Nephron (organoid): ENCODE results near the gene DNAJC3.
"Not testable (repeated sequence)": the region's sequence is repeated elsewhere in the genome, so short reads cannot be mapped to it uniquely, and the experiment has no call there.

Source experiments
- H3K27ac Mint-ChIP-seq, 3 experiments: 2 replicates each; pipeline ENCODE4 v1.8.0; 2020; ENCODE audit warnings: mixed read lengths in 3 of 3, mild to moderate bottlenecking in 2 of 3, moderate library complexity in 1 of 3
- H3K27me3 Mint-ChIP-seq: 2 replicates; pipeline ENCODE4 v1.8.0; 2021; ENCODE audit warnings: low read depth, mild to moderate bottlenecking, moderate library complexity, mixed read lengths
- H3K36me3 Mint-ChIP-seq: 2 replicates; pipeline ENCODE4 v1.8.0; 2020; ENCODE audit warnings: low read depth, mixed read lengths
- H3K4me1 Mint-ChIP-seq: 2 replicates; pipeline ENCODE4 v1.8.0; 2020; ENCODE audit warnings: mixed read lengths
- H3K4me3 Mint-ChIP-seq, 3 experiments: 2 replicates each; pipeline ENCODE4 v1.8.0; 2020; ENCODE audit warnings: mild to moderate bottlenecking in 3 of 3, mixed read lengths in 3 of 3, moderate library complexity in 2 of 3
- H3K9me3 Mint-ChIP-seq: 2 replicates; pipeline ENCODE4 v1.8.0; 2020; ENCODE audit warnings: mixed read lengths
- CTCF ChIP-seq, 3 experiments: fragments of 200-600 bp; sonication (generic); IDR thresholded peaks; one replicate each; pipeline ENCODE4 v1.5.0; 2021; ENCODE audit warnings: antibody characterized with exemption in 3 of 3; ENCODE audit not compliant: unreplicated experiment in 3 of 3

Gene DNAJC3

GRCh38 chr13:95728957-95729356, 52.0 kb downstream of the DNAJC3 start:
- TF ChIP-seq CTCF (IDR thresholded peaks at IDR 0.05; ENCODE audit: unreplicated experiment in 3 of 3): no peak
- H3K36me3 Mint-ChIP-seq: peaks cover 86% of the 10 kb centered on the region
- no peaks in the 10 kb centered on the region for H3K4me1 Mint-ChIP-seq
- no peak overlapping the region for H3K27ac Mint-ChIP-seq
- H3K4me3 Mint-ChIP-seq: no peak overlapping the region
- peaks cover 50% of the 10 kb centered on the region for H3K9me3 Mint-ChIP-seq
- H3K27me3 Mint-ChIP-seq: no peaks in the 10 kb centered on the region

- TF ChIP-seq CTCF (IDR thresholded peaks at IDR 0.05; ENCODE audit: unreplicated experiment in 3 of 3): no peak
- no peaks in the 10 kb centered on the region for H3K27me3 Mint-ChIP-seq
- H3K4me3 Mint-ChIP-seq: no peak overlapping the region
Measured at GRCh38 chr13:95734124-95734523, 57.2 kb downstream of the DNAJC3 start.

GRCh38 chr13:95740071-95740978, 63.4 kb downstream of the DNAJC3 start:
- H3K36me3 Mint-ChIP-seq: peaks cover 22% of the 10 kb centered on the region
- not testable (repeated sequence) for H3K27ac Mint-ChIP-seq, H3K27me3 Mint-ChIP-seq, H3K4me1 Mint-ChIP-seq
- H3K9me3 Mint-ChIP-seq: peaks cover 14% of the 10 kb centered on the region
- H3K4me3 Mint-ChIP-seq: peak overlapping the region in 1 of 3 experiments; percentile 12

More at GRCh38 chr13:95734124-95734523, 57.2 kb downstream of the DNAJC3 start:
- peaks cover 49% of the 10 kb centered on the region for H3K9me3 Mint-ChIP-seq
- H3K36me3 Mint-ChIP-seq: peaks cover 55% of the 10 kb centered on the region
- H3K4me1 Mint-ChIP-seq: no peaks in the 10 kb centered on the region
- H3K27ac Mint-ChIP-seq: no peak overlapping the region

GRCh38 chr13:95740979-95741320, 64.0 kb downstream of the DNAJC3 start:
- H3K4me3 Mint-ChIP-seq: no peak overlapping the region
- H3K9me3 Mint-ChIP-seq: peaks cover 14% of the 10 kb centered on the region
- no peaks in the 10 kb centered on the region for H3K27me3 Mint-ChIP-seq
- H3K27ac Mint-ChIP-seq: no peak overlapping the region
- no peaks in the 10 kb centered on the region for H3K4me1 Mint-ChIP-seq
- peaks cover 22% of the 10 kb centered on the region for H3K36me3 Mint-ChIP-seq
- no peak for TF ChIP-seq CTCF (IDR thresholded peaks at IDR 0.05; ENCODE audit: unreplicated experiment in 3 of 3)

- Mint-ChIP-seq H3K9me3 (peaks cover 14% of the 10 kb centered on the region), H3K27ac (no peak overlapping the region), H3K4me1 (no peaks in the 10 kb centered on the region), H3K27me3 (no peaks in the 10 kb centered on the region), H3K4me3 (no peak overlapping the region), H3K36me3 (peaks cover 22% of the 10 kb centered on the region)
- no peak for TF ChIP-seq CTCF (IDR thresholded peaks at IDR 0.05; ENCODE audit: unreplicated experiment in 3 of 3)
Measured at GRCh38 chr13:95741584-95742563, 64.9 kb downstream of the DNAJC3 start.

GRCh38 chr13:95743192-95743591, 66.3 kb downstream of the DNAJC3 start:
- peaks cover 14% of the 10 kb centered on the region for H3K9me3 Mint-ChIP-seq
- no peak overlapping the region for H3K4me3 Mint-ChIP-seq
- H3K27ac Mint-ChIP-seq: no peak overlapping the region
- H3K27me3 Mint-ChIP-seq: no peaks in the 10 kb centered on the region
- H3K4me1 Mint-ChIP-seq: no peaks in the 10 kb centered on the region
- TF ChIP-seq CTCF (IDR thresholded peaks at IDR 0.05; ENCODE audit: unreplicated experiment in 3 of 3): no peak
- peaks cover 22% of the 10 kb centered on the region for H3K36me3 Mint-ChIP-seq
